Stimulated activated naive CD4-positive, alpha-beta T cell (primary cell): ENCODE measurements around the gene TEAD4.

Source experiments
- DNase-seq, 6 experiments: peaks; one replicate each; lab custom pipeline; 2025; lab: John Stamatoyannopoulos, UW

TEAD4 gene

DNA sequence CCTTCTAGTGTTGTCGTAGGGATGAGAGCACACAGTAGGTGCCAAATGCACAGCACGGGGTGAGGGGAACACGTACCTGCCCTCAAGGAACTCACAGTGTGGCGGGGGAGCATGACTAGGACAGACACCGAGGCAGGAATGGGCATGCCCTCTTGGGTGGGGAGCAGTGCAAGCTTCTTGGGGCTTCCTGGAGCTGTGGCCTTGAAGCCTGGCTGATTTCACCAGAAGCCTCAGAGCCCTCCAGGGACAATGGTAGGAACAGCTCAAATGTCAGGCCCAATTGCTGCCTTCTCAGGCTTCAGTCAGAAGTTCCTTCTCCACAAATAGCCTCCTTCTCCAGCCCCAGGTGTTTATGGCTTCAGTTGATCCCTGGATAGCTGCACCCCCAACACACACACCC, 43.4 kb downstream of the TEAD4 start:
- no peak for DNase-seq

DNA sequence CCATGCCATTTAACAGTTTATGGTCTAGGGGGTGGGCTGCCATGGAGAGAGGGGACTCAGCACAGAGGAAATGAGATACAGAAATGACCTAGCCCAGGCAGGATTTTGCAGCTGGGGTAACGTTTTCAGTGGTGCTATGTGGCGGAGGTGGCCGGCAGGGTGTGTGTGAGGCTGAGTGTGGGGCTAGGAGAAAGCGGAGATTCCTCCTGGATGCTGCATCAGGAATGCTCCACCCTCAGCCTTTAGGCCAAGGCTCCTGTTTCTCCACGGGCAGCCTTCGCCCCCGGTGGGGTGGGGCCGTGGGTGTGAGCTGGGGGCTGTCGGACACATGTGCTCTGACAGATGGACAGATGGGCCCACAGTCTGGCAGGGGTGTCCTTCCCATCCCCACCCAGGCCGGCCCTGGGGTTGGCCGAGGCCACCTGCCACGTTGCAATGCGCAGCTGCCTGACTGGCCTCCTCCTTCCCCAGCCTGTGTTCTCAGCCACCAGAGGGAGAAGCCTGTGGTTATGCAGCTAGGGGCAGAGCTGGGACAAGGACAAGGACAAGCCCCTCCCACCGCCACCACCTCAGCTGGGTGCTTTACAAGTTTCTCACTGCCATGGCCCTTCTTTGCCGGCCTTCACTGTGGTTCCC, 44.3 kb downstream of the TEAD4 start:
- DNase-seq: no peak

DNA sequence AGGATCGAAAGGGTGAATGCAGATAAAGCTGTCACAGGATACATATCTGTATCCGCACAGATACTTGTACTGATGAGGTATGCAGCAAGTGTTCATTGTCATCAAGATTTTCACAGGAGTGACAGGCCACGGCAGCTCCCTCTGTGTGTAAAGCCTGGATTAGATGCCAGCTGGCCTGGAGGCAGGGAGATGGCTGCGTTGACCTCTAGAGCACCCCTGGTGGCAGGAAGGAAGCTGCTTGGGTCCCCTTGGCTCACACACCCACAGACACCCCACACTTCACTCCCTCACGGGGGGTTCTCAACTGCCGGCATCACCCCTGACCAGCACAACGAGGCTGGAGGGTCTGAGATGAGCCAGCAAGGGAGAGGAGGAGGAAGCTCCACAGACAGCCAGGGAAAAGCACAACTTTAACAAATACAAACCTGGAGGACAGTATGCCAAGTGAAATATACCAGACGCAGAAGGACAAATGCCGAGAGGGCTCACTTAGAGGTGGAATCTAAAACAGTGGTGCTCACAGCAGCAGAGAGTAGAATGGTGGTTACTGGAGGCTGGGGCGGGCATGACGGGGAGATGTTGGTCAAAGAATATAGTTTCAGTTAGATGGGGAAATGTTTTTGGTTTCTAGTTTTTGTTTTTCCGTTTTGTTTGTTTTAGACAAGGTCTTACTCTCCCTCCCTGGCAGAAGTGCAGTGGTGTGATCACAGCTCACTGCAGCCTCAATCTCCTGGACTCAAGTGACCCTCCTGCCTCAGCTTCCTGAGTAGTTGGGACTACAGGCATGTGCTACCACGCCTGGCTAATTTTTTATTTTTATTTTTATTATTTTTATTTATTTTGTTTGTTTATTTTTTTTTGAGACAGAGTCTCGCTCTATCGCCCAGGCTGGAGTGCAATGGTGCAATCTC, 45.7 kb downstream of the TEAD4 start:
- no peak for DNase-seq

DNA sequence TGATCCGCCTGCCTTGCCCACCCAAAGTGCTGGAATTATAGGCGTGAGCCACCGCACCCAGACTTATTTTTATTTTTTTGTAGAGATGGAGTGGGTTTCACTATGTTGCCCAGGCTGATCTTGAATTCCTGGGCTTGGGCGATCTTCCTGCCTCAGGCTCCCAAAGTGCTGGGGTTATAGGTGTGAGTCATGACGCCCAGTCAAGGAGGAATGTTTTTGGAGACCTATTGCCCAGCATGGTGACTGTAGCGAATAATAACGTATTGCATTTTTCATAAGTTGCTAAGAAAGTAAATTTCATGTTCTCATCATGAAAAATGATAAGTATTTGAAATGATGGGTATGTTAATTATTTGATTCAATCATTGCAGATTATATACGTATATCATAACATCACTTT, 46.5 kb downstream of the TEAD4 start:
- DNase-seq: no peak

DNA sequence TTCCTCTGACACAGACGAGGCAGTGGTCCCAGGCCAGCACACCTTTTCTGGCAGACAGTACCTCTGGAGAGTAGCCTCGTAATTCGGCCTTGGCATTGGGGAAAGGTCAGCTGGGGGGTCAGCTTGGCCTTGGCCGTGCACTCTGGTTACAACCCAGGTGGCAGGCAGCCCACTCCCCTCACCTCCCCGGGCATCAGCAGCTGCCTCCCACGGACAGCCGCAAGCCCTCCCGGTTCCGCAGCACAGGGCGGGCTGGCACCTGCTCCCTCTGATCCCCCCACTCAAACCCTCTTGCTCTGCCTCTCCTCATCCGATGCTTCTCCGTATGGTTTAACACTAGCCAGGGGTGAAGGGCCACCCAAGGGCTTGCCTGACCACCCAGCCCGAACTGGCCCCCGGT, 50.6 kb downstream of the TEAD4 start:
- no peak for DNase-seq

DNA sequence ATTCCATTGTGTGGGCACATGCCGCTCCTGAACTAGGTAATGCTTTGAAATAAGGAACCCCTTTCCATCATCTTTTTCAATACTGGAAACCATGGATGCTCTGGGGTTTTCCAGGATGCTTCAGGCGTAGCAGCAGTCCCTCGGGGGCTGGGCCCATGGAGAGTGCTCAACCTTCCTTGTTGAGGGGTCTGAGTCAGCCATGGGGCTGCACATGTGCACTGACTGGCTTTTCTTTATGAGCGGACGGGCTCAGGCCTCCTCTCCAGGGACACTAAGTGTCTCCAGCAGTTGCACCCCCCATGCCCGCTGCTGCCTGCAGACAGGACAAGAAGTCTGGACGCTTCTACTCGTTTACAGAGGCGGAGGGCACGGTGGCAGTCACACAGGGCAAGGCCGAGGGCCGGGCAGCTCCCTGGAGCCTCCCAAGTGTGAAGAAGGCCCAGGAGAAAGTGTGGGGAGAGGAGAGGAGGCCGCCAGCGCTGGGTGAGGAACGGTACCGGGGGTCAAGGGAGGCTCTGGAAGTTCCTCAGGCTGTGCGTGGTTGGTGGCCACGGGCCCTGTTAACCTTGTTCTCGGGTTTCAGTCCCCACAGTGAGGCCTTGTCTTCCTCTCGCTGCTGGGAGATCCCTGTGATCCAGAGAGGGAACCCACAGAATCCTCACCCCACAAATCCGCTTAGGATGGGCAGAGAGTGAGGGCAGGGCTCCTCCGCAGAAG, 51.2 kb downstream of the TEAD4 start:
- DNase-seq: no peak

DNA sequence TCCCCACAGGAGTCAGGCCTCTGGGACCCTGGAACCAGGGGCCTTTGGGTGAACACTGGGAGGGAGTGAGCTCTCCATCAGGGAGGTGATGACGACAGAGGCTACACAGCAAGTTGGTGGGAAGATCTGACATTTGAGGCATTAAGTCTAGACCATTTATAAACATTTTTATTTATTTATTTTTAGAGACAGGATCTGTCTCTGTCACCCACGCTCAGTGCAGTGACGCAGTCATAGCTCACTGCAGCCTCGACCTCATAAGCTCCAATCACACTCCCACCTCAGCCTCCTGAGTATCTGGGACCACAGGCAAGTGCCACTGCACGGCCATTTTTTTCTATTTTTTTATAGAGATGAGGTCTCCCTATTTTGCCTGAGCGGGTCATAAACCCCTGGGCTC, 53.6 kb downstream of the TEAD4 start:
- DNase-seq: no peak

DNA sequence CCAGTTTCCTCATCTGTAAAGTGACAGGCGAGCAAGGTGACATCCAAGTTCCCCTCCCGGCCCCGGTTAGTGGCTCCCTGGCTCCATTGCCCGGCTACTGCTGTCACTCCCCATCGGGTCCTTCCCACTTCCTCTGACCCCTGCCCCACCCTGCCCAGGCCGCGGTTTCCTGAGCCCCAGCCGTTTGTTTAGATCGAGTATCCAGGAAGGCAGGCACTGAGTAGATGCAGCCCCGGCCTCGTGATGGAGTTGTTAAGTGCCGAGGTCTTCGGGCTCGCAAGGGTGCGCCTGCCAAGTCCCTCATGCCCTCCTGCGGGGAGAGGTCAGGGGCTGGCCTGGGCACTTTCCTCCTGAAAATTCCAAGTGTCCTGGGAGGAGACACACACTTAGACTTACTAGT, 55.4 kb downstream of the TEAD4 start:
- no peak for DNase-seq

DNA sequence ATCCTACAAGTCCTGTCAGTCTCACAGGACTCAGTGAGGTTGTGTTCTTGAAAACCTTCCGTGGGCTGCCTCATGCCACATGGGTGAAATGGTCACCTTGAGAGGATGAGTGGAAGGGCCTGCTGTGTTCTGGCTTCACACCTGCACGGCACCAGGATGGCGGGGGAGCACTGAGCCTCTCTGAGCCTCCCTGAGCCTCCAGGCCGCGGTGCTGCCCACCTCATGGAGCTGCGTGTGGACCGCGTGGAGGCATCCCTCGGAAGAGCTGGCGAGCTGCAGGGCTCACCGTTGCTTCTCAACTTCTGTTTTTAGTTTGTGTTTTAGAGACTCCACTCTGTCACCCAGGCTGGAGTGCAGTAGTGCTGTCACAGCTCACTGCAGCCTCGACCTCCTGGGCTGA, 56.2 kb downstream of the TEAD4 start:
- DNase-seq: no peak

DNA sequence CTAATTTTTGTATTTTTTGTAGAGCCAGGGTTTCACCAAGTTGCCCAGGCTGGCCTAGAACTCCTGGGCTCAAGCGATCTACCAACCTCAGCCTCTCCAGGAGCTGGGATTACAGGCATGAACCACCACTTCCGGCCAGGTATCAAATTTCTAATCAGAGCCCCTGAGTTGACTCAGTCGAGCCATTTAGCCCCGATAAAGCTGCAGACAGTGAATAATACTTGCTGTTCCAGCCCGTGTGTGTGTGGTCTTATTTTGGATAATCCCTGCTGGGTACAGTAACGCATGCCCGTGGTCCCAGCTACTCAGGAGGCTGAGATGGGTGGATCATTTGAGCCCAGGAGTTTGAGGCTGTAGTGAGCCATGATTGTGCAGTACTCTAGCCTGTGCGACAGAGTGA, 57.0 kb downstream of the TEAD4 start:
- no peak for DNase-seq

DNA sequence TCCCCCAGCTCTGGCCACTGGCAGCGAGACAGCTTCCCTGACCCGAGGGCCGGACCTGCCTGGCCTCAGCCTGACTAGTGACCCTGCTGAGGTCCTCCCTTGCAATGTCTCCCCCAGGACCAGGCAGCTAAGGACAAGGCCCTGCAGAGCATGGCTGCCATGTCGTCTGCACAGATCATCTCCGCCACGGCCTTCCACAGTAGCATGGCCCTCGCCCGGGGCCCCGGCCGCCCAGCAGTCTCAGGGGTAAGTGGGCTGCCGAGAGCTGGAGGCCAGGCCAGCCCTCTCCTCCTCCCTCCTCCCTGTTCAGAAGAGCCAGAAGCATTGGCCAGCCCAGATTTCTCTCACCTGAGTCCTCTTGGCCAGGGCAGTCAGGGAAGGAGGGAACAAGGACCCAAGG, 58.1 kb downstream of the TEAD4 start:
- DNase-seq: no peak

DNA sequence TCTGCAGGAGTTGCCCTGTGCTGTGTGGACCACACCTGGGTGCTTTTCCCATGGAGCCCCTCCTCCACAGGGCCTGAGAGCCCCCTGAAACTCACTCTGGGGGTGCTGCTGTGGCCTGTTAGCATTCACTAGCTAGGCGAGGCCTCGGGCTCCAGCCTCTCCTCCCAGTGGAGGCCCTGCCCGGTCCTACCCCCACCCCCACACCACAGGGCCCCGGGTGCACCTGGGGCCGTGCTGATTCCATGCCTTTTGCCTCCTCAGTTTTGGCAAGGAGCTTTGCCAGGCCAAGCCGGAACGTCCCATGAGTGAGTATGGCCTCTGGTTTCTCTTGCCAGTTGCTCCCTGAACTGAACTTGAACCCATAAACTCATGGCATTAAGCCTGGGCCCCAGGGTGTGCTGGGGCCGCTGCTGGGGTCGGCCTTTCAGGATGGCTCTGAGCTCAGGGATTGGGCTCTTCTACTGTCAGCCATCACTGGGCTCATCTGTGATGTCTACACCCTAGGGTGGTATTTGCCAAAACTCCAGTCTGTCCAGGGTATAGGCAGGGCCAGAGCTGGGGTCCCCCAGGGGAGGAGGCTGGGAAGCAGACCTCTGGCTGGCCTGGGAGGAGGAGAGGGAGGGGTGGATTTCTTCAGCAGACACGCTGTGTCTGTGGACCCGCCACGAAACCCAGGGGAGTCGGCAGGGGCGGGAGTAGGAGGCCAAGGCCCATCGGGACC, 59.2 kb downstream of the TEAD4 start:
- DNase-seq: no peak

DNA sequence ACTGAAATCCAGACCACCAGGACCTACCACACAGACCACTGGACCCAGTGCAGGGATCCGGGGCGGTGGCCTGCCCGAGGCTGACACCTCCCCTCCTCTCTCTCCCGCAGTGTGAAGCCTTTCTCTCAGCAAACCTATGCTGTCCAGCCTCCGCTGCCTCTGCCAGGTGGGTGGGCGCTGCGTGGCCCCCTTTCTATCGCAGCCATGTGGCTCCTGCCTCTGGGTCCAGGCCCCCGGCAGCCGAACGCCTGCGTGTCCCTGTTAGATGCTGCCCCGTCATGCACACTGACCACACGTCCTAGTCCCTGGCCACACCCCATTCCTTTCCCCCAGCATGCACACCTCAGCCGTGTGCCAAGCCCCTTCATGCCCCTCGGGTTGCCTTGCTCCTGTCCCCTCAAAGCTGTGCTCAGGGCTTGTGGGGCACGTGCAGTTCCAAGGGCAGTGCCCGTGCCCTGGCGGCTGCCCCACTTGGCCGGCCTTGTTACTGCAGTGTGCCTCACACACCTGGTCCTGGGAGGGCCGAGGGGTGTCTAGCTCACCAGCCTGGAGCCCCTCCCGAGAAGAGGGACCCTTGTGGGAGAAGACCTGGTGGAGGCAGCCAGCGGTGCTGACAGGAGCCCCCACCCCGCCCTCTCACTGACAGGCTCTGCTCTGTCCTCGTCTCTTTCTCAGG, 59.9 kb downstream of the TEAD4 start:
- DNase-seq: no peak

DNA sequence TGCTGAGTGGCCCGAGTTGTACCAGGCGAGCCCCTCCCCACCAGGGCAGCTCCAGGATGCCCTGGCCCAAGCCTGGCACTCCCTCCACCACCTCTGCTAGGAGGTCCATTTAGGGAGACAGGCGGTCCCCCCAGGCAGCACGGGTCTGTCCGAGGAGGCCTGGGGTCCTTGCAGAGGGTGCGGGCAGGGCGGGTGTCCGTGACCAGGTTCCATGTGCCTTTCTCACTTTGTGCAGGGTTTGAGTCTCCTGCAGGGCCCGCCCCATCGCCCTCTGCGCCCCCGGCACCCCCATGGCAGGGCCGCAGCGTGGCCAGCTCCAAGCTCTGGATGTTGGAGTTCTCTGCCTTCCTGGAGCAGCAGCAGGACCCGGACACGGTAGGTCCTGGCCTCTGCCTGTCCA, 61.2 kb downstream of the TEAD4 start:
- DNase-seq: no peak

DNA sequence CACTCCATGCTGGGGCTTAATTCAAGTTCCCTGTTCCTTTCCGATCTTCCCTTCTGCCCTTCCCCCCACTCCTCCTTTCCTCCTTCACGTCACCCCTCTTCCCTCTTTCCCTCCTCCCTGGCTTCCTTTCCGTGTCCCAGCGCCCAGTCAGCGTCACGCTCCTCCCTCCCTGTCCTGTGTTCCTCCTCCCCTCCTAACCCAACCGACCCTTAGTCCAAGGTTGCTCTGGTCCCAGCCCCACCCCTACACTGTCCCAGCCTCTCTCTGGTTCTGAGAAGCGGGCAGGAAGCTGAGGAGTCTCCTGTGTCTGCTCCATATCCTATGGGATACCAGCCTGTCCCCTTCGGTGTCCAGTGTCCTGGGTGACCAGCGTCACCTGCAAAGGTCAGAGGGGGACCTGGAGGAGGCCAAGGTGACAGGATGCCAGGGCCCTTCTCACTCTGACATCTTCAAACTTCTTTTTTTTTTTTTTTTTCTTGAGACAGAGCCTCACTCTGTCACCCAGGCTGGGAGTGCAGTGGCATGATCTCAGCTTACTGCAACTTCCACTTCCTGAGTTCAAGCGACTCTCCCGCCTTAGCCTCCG, 61.7 kb downstream of the TEAD4 start:
- DNase-seq: no peak

DNA sequence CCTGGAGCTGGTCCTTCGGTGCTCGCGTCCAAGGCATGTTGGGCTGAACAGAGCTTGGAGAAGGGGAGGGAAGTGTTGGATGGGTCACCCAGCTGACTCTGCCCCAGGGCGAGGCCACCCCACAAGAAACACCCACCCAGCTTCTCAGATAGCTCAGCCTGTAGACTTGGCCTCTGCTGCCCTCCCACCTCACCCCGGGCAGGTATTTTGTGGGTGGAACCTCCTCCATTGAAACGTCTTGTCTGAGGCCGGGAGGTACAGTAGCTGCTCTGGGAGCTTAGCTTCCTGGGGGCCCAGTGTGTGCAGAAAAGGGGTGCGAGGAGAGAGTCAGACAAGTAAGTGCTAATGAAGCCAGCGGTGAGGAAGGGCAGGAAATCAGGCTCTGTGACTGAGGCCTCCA, 63.2 kb downstream of the TEAD4 start:
- no peak for DNase-seq

DNA sequence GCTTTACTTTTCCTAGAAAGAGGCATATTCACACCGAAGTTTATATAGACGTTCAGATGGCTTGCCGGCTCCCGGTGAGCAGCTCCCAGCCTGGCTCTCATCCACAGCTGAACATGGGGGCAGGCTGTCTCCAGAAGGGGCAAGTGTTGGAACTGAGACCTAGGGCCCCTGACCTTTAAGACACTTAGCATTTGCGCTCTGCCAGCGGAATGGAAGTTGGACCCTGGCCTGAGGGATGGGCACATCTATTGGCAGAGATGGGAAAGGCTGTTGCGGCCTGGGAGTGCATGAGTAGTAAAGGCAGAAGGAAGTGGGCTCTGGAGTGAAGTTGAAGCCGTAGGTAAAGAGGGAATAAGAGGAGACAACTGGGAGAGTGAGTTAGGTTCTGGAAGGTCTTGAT, 63.8 kb downstream of the TEAD4 start:
- no peak for DNase-seq

DNA sequence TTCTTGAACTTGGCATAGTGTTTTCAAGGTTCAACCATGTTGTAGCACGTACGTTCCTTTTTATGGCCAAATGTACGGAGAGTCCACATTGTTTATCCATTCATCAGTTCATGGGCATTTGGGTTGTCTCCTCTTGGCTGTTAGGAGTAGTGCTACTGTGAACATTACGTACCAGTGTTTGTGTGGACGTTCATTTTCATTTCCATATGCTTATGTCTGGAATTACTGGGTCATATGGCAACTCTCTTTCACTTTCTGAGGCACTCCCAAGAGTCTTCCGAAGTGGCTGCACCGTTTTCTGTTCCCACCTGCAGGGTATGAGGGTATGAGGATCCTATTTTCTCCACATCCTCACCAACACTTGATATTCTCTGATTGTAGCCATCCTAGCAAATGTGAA, 68.9 kb downstream of the TEAD4 start:
- no peak for DNase-seq

DNA sequence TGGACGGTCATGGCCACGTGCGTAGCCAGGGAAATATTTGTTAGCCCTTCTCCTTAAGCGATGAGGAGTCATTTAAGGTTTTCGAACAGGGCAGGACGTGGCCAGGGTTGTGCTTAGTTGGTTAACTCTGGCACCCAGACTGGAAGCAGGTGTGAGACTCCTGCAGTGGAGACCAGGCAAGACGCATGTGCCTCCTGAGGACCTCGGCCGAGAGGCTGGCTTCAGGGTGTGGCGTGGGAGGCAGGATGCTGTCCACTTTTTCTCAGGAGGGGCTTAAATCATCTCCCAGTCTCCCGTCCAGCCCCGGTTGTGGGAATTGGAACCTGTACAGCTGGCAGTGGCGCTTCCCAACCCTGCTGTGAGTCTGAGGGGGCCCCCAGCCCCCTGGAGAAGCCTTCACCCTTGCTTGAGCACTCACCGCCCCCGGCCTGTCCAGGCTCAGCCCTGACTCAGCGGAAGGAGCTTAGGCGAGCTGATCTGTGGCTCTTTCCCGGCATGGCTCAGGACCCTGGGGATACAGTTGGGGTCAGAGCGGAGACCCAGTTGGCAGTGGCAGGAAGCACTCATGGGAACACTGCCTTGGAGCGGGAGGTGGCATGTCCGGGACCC, 71.7 kb downstream of the TEAD4 start:
- no peak for DNase-seq

DNA sequence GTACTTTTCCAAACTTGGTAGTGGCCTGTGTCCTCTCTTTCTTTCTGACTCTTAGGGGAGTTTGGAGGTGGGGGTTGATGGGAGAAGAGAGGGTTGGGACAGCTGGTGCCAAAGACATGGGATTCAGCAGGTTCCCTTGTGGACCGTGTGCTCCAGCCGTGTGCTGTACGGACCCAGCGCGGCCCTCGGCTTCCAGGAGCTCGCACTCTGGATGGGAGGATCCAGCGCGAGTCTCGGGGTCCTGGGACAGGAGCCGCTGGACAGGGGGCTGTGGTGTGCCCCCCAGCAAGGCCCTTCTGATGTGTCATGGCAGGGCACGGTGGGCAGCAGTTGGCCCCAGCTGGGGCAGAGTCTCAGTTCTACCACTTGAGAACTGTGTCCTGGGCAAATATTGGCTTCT, 73.0 kb downstream of the TEAD4 start:
- no peak for DNase-seq
